Measurements from ENCODE around the gene ANKRD44.
"Not testable (repeated sequence)": the region's sequence is repeated elsewhere in the genome, so short reads cannot be mapped to it uniquely, and the experiment has no call there.

The ANKRD44 gene

GRCh38 chr2:197353393-197354168 is 43.0 kb upstream of the ANKRD44 start:
- no peak for DNase-seq (ENCODE audit: low read depth, low spot score)
- in situ Hi-C loops (cut with HindIII; ENCODE audit: low sequenced_read_pairs): no loop called here
- TF ChIP-seq CTCF (IDR thresholded peaks at IDR 0.05; ENCODE audit: low read depth, low read length): no peak
- no peak overlapping the region for H3K4me3 ChIP-seq (ENCODE audit: low read depth, low read length)

- no peak for DNase-seq (ENCODE audit: low read depth, low spot score)
- in situ Hi-C loops (cut with HindIII; ENCODE audit: low sequenced_read_pairs): no loop called here
- no peak overlapping the region for H3K4me3 ChIP-seq (ENCODE audit: low read depth, low read length)
- no peak for TF ChIP-seq CTCF (IDR thresholded peaks at IDR 0.05; ENCODE audit: low read depth, low read length)
These were observed 39.1 kb upstream of the ANKRD44 start for GRCh38 chr2:197349699-197350098.

DNA sequence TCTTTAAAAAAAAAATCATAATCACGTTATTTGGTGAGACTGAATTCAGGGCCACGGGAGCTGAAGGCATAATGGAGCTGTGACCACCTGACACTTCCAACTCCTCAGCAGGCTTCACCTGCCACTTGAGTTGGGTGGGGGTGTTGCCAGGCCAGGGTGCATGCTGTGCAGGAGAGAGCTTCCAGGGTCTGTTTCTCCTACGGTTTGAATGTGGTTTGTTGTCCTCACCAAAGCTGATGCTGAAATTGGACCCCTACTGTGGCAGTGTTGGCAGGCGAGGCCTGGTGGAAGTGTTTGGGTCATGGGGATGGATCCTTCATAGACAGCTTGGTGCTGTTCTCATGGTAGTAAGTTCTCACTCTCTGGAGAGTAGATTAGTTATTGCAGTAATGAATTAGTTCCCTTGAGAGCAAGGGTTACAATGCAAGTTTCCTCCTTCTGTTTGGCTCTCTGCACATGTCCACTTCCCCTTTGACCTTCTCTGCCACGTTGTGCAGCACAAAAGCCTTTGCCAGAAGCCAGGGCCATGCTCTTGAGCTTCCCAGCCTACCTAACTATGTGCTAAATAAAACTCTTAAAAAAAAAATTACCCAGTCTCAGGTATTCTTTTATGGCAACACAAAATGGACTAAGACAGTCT is 38.3 kb upstream of the ANKRD44 start:
- in situ Hi-C loops (cut with HindIII; ENCODE audit: low sequenced_read_pairs): no loop called here

DNA sequence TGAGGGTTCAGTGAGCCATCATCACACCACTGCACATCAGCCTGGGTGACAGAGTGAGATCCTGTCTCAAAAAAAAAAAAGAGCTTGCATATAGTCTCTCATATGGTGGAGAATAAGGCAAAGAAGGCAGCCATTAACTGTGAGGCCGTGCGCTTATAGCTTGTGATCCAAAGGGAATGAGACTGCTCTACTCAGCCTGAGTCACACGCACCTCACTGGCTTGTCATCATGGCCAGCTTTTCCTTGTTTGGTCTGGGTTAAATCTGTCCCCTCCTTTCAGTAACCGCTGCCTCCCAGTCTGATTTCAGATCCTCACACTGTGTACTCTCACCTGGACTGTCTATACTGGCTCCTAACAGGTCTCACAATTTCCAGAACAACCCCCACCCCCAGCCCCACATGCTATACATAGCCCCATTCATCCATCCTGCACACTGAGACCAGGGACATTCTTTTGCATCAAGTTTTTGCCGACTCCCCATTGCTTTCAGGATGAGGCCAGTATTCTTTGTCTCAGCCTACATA is 35.3 kb upstream of the ANKRD44 start:
- no peak for DNase-seq (ENCODE audit: low read depth, low spot score)
- in situ Hi-C loops (cut with HindIII; ENCODE audit: low sequenced_read_pairs): no loop called here
- H3K4me3 ChIP-seq (ENCODE audit: low read depth, low read length): no peak overlapping the region
- TF ChIP-seq CTCF (IDR thresholded peaks at IDR 0.05; ENCODE audit: low read depth, low read length): no peak

More for the DNA sequence above, 38.3 kb upstream of the ANKRD44 start:
- no peak for DNase-seq (ENCODE audit: low read depth, low spot score)
- H3K4me3 ChIP-seq (ENCODE audit: low read depth, low read length): no peak overlapping the region
- no peak for TF ChIP-seq CTCF (IDR thresholded peaks at IDR 0.05; ENCODE audit: low read depth, low read length)

- DNase-seq (ENCODE audit: low read depth, low spot score); H3K4me3 ChIP-seq (ENCODE audit: low read depth, low read length); in situ Hi-C loops (cut with HindIII; ENCODE audit: low sequenced_read_pairs): not testable (repeated sequence)
These were observed 33.4 kb upstream of the ANKRD44 start for GRCh38 chr2:197343968-197344367.

DNA sequence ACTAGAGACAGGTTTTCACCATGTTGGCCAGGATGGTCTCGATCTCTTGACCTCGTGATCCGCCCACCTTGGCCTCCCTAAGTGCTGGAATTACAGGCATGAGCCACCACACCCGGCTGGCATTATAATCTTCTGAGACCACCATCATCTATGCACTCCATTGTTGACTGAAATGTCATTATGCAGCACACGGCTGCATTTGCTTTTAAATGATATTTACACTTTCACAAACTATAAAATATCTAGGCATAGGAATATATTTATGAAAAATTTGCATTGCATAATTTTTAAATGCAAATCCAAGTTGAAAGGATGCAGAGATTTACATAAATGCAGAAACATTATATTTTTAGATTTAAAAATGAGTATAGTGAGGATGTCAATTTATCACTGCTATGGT is 30.0 kb upstream of the ANKRD44 start:
- in situ Hi-C loops (cut with HindIII; ENCODE audit: low sequenced_read_pairs): no loop called here
- H3K4me3 ChIP-seq (ENCODE audit: low read depth, low read length): no peak overlapping the region
- TF ChIP-seq CTCF (IDR thresholded peaks at IDR 0.05; ENCODE audit: low read depth, low read length): no peak
- no peak for DNase-seq (ENCODE audit: low read depth, low spot score)
